Subcutaneous abdominal adipose tissue (tissue), 5 donors: ENCODE data around the gene ZNF791.
"Not testable (repeated sequence)": the region's sequence is repeated elsewhere in the genome, so short reads cannot be mapped to it uniquely, and the experiment has no call there.

Source experiments
- H3K27ac ChIP-seq: one replicate; pipeline ENCODE4 v1.7.0; 2013; ENCODE audit warnings: low read depth, mild to moderate bottlenecking, inconsistent platforms, low read length, moderate library complexity
- H3K27me3 ChIP-seq, 5 donors: one replicate each; pipeline ENCODE4 v1.7.0; 2013; ENCODE audit warnings: low read length in 5 of 5, inconsistent platforms in 1 of 5; ENCODE audit not compliant: control insufficient read depth in 5 of 5, insufficient read depth in 4 of 5
- H3K36me3 ChIP-seq, 5 donors: one replicate each; pipeline ENCODE4 v1.7.0; 2013; ENCODE audit warnings: low read length in 5 of 5; ENCODE audit not compliant: control insufficient read depth in 5 of 5, insufficient read depth in 5 of 5
- H3K4me1 ChIP-seq, 5 donors: one replicate each; pipeline ENCODE4 v1.7.0; 2013; ENCODE audit warnings: low read length in 5 of 5, mild to moderate bottlenecking in 3 of 5, moderate library complexity in 1 of 5; ENCODE audit not compliant: control insufficient read depth in 5 of 5, insufficient read depth in 5 of 5
- H3K4me3 ChIP-seq, 5 donors: one replicate each; pipeline ENCODE4 v1.7.0; 2013; ENCODE audit warnings: low read length in 5 of 5, low read depth in 1 of 5
- H3K9ac ChIP-seq, 5 donors: one replicate each; pipeline ENCODE4 v1.7.0; 2013; ENCODE audit warnings: low read length in 5 of 5, mild to moderate bottlenecking in 4 of 5, moderate library complexity in 3 of 5
- H3K9me3 ChIP-seq, 5 donors: one replicate each; pipeline ENCODE4 v1.7.0; 2013; ENCODE audit warnings: low read length in 5 of 5; ENCODE audit not compliant: control insufficient read depth in 5 of 5
- donor health status: healthy.
- donor health status: healthy.
- donor health status: healthy.
- donor health status: healthy.
- donor health status: healthy.

The ZNF791 gene

DNA sequence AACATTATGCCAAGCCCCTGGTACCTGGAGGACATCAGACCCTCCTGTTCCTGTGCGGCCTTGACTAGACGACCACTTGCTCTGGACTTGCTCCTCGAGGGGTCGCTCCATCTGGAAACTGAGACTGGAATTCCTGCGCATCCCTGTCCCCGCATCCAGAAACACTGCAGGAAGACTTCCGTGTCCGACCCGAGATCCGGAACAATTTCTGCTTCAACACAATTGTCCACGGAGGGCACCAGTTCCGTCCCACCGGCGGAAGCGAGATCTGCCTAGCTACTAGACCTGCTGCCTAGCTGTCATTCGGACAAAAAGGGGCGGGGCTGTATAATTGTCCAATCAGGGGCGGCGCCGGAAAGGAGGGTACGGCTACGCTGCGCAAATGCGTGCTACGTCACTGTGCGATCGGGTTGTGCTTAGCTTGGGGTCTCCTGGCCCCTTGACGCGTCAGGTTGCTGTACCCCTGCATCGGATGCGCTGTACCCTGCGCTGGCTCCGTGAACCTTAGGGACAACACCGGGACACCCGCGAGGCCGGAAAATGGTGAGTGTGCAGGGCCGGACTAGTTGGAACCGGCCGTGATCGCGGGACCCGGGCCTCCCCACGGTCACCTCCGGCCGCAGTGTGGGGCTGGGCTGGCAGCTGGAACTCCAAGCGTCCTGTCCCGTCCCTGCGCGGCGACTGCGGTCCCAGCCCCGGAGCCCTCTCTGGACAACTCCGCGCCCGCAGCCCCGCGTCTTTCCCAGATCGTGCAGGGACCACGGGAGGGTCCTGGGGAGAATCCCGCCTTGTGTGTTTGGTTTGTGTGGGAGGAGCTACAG lies at the start of gene ZNF791, which contains the start of gene ZNF490:
Gene ZNF791, plus strand, starts transcription at position 381 of the 821 bp plus-strand sequence. Its CDS starts 160 bp downstream, at position 541.
Gene ZNF490, minus strand, starts transcription at position 274 of the 821 bp plus-strand sequence. Its CDS starts 133 bp downstream, at position 141.
- H3K36me3 ChIP-seq, result peaks cover 0 to 22% (median 16%) of the 10 kb centered on the region in 5 donors

DNA sequence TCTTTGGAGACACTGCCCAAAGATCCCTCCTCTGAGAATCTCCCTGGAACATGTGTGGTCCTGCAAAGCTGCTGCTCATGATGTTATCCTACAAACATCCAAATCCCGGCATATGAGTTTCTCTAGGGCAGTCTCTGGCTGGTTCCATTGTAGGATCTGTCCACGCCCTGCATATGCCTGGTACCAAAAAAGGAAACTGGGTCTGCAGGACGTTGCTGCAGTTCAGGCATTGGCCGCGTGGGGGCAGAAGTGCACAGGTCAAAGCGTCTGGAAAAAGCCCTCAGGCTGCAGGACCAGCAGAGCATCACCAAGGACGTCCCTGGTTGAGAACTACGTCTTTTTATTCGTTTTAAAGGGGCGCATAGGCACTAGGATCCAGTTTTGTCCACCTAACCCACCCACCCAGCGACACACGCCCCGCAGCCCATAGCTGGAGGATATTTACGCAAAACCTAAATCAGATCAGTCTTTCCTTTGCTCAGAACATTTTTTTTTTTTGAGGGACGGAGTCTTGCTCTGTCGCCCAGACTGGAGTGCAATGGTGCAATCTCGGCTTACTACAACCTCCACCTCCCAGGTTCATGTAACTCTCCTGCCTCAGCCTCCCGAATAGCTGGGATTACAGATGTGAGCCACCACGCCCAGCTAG lies 46.6 kb upstream of the ZNF791 start:
- Histone ChIP-seq H3K9ac (no peak overlapping the region), H3K4me1 (peaks cover 0 to 5% (median 0%) of the 10 kb centered on the region in 5 donors), H3K9me3 (no peaks in the 10 kb centered on the region), H3K4me3 (no peak overlapping the region), H3K27ac (no peak overlapping the region), H3K27me3 (no peaks in the 10 kb centered on the region), H3K36me3 (no peaks in the 10 kb centered on the region)

More for the DNA sequence above, at the start of gene ZNF791, which contains the start of gene ZNF490:
- H3K9ac ChIP-seq, result peak within 1 kb of the TSS; percentile 87 to 99 (median 97)
- H3K9me3 ChIP-seq, result no peaks in the 10 kb centered on the region
- peak within 1 kb of the TSS; percentile 96 for H3K27ac ChIP-seq
- no peaks in the 10 kb centered on the region for H3K27me3 ChIP-seq
- peak within 1 kb of the TSS; percentile 86 to 100 (median 98) for H3K4me3 ChIP-seq
- peaks cover 0 to 30% (median 23%) of the 10 kb centered on the region in 5 donors for H3K4me1 ChIP-seq

DNA sequence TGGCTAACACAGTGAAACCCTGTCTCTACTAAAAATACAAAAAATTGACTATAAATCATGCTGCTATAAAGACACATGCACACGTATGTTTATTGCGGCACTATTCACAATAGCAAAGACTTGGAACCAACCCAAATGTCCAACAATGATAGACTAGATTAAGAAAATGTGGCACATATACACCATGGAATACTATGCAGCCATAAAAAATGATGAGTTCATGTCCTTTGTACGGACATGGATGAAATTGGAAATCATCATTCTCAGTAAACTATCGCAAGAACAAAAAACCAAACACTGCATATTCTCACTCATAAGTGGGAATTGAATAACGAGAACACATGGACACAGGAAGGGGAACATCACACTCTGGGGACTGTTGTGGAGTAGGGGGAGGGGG lies 44.3 kb upstream of the ZNF791 start:
- H3K9ac ChIP-seq, H3K27ac ChIP-seq, H3K9me3 ChIP-seq, H3K27me3 ChIP-seq, H3K4me1 ChIP-seq, H3K36me3 ChIP-seq, H3K4me3 ChIP-seq: not testable (repeated sequence)

DNA sequence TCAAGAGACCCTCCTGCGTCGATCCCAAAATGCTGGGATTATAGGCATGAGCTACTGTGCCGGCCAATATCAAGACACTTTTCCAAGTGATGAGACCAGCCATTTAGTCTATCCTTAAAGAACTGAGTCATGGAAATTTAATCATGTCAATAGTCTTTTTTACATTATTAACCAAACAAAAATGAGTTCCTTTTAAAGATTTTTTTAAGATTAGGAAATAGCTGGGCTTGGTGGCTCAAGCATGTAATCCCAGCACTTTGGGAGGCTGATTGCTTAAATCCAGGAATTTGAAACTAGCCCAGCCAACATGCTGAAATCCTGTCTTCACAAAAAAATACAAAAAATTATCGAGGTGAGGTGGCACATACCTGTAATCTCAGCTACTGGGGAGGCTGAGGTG lies 42.8 kb upstream of the ZNF791 start:
- H3K36me3 ChIP-seq, result no peaks in the 10 kb centered on the region
- no peak overlapping the region for H3K4me3 ChIP-seq
- H3K27me3 ChIP-seq, result no peaks in the 10 kb centered on the region
- H3K27ac ChIP-seq, result no peak overlapping the region
- H3K9ac ChIP-seq, result no peak overlapping the region
- no peaks in the 10 kb centered on the region for H3K9me3 ChIP-seq
- peaks cover 0 to 5% (median 0%) of the 10 kb centered on the region in 5 donors for H3K4me1 ChIP-seq

DNA sequence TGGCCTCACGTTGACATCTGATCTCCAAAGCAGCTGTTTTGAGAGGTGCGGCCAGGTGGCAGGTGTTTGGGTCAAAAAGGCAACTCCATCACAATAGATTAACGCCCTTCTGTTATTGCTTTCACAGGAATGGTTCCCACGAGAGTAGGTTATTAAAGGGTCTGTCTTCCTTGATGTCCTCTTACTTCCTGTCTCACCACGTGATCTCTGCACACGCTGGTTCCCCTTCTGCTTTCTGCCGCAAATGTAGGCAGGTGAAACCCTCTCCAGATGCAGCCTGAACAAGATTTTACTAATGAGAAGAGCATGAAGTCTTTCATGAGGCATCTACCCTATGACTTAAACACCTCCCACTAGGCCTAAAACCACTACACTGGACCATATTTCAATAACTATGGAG lies 36.7 kb upstream of the ZNF791 start:
- Histone ChIP-seq H3K36me3 (peaks cover 0 to 17% (median 11%) of the 10 kb centered on the region in 5 donors), H3K27ac (no peak overlapping the region), H3K4me3 (no peak overlapping the region), H3K4me1 (no peaks in the 10 kb centered on the region), H3K9ac (no peak overlapping the region), H3K27me3 (no peaks in the 10 kb centered on the region), H3K9me3 (peaks cover 0 to 15% (median 4%) of the 10 kb centered on the region in 5 donors)

DNA sequence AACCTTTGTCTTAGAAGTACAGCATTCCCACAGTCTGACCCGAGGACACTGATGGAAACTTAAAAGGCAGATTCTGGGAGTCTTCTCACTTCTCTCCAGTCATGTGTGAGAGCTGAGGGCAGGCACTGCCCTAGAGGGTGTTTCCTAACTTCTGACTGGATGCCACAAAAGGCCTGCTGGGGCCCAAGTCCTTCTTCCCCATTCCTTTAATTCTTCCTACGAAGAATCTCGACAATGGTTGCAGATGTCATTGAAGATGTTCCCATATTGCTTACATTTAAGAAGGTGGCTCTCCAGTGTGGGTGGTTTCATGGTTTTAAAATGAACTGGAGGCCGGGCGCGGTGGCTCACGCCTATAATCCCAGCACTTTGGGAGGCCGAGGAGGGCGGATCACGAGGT lies 32.1 kb upstream of the ZNF791 start:
- H3K27ac ChIP-seq, result no peak overlapping the region
- H3K9ac ChIP-seq, result no peak overlapping the region
- no peak overlapping the region for H3K4me3 ChIP-seq
- H3K27me3 ChIP-seq, result no peaks in the 10 kb centered on the region
- peaks cover 17 to 50% (median 37%) of the 10 kb centered on the region in 5 donors for H3K36me3 ChIP-seq
- H3K9me3 ChIP-seq, result peaks cover 15 to 35% (median 24%) of the 10 kb centered on the region in 5 donors
- no peaks in the 10 kb centered on the region for H3K4me1 ChIP-seq

DNA sequence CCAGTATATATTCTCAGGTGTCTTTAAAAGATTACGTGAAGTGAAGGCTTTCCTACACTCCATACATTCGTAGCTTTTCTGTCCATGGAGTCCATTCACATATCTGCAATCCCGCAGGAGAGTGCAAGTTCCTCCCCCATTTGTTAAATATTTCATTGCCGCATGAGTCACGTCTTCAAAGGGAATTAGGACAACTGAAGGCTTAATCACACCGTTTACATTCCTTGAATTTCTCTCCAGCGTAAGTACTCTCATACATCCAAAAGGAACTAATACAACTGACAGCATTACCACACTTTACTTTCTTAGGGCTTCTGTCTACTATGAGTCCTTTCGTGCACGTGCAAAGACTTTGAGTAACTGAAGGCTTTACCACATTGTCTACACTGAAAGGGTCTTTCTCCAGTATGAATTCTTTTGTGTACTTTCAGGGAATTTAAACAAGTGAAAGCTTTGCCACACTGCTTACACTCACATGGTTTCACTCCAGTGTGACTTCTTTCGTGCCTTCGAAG lies 30.5 kb upstream of the ZNF791 start:
- H3K27me3 ChIP-seq, result no peaks in the 10 kb centered on the region
- no peaks in the 10 kb centered on the region for H3K4me1 ChIP-seq
- H3K4me3 ChIP-seq, result peak overlapping the region in 1 of 5 donors; percentile 30
- peaks cover 17 to 50% (median 37%) of the 10 kb centered on the region in 5 donors for H3K36me3 ChIP-seq
- peaks cover 15 to 35% (median 24%) of the 10 kb centered on the region in 5 donors for H3K9me3 ChIP-seq
- H3K27ac ChIP-seq, result no peak overlapping the region
- H3K9ac ChIP-seq, result no peak overlapping the region

DNA sequence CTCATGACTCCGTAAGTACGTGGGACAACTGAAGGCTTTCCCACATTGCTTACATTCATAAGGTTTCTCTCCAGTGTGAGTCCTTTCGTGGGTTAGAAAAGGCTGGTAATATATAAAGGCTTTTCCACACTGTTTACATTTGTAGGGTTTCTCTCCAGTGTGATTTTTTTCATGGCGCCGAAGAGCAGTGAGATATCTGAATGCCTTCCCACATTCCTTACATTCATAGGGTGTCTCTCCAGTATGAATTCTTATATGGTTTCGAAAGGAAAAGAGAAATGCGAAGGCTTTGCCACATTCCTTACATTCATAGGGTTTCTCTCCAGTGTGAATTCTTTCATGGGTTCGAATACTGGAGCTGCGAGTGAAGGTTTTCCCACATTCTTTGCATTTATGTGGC lies 29.6 kb upstream of the ZNF791 start:
- Histone ChIP-seq H3K4me3 (peak overlapping the region in 2 of 5 donors; percentile 30 to 47), H3K27ac (no peak overlapping the region), H3K27me3 (no peaks in the 10 kb centered on the region), H3K9me3 (peaks cover 15 to 35% (median 24%) of the 10 kb centered on the region in 5 donors), H3K4me1 (no peaks in the 10 kb centered on the region), H3K9ac (no peak overlapping the region), H3K36me3 (peaks cover 17 to 50% (median 37%) of the 10 kb centered on the region in 5 donors)

DNA sequence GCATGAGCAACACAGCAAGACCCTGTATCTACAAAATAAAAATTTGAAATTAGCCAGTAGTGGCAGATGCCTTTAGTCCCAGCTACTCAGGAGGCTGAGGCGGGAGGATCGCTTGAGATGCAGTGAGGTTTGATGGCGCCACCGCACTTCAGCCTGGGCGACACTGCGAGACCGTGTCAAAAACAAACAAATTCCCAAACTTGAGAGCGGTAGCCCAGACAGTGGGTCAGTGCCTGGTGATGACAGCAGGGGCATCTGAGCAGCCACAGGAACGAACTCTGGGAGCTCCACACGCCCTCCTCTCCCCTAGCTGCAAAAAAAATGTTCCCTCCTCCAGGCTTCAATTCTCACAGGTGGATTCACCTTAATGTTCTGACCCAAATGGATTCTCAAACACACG lies 14.2 kb upstream of the ZNF791 start:
- Histone ChIP-seq H3K4me3 (no peak overlapping the region), H3K27ac (no peak overlapping the region), H3K4me1 (no peaks in the 10 kb centered on the region), H3K36me3 (peaks cover 0 to 33% (median 10%) of the 10 kb centered on the region in 5 donors), H3K27me3 (no peaks in the 10 kb centered on the region), H3K9ac (no peak overlapping the region), H3K9me3 (no peaks in the 10 kb centered on the region)
